GM23248 (cell line): ENCODE data around the gene CORO7. TPM values are rescaled to one million over a fixed set of nuclear protein-coding genes. Genes with fewer than 3 reads are reported as not detected.

Experiments used
- DNase-seq: peaks from one replicate; pipeline ENCODE4 v3.0.0-alpha.2; 2015
- H2AFZ ChIP-seq: fragments of 200-600 bp; sonication (generic); 2 replicates; pipeline ENCODE4 v1.6.1; 2016; ENCODE audit warnings: antibody characterized with exemption
- H3F3A ChIP-seq: fragments of 200-600 bp; sonication (generic); 2 replicates; pipeline ENCODE4 v1.6.1; 2016; ENCODE audit warnings: mild to moderate bottlenecking, antibody characterized with exemption, mixed run types; ENCODE audit not compliant: insufficient read depth
- H3K27ac ChIP-seq: fragments of 200-600 bp; sonication (generic); 2 replicates; pipeline ENCODE4 v1.5.1; 2016; ENCODE audit warnings: mild to moderate bottlenecking
- H3K27me3 ChIP-seq: fragments of 200-600 bp; sonication (generic); replicated peaks from 2 replicates; pipeline ENCODE4 v1.6.1; 2016; ENCODE audit warnings: mild to moderate bottlenecking; ENCODE audit not compliant: insufficient read depth
- H3K36me3 ChIP-seq: fragments of 200-600 bp; sonication (generic); 2 replicates; pipeline ENCODE4 v1.6.1; 2016; ENCODE audit warnings: low read depth, mild to moderate bottlenecking
- H3K4me1 ChIP-seq: fragments of 200-600 bp; sonication (generic); 2 replicates; pipeline ENCODE4 v1.6.1; 2016; ENCODE audit warnings: mild to moderate bottlenecking; ENCODE audit not compliant: insufficient read depth
- H3K4me2 ChIP-seq: fragments of 200-600 bp; sonication (generic); one replicate; pipeline ENCODE4 v1.6.1; 2016; ENCODE audit warnings: mild to moderate bottlenecking; ENCODE audit not compliant: unreplicated experiment
- H3K4me3 ChIP-seq: fragments of 200-600 bp; sonication (generic); 2 replicates; pipeline ENCODE4 v1.5.1; 2016; ENCODE audit warnings: mild to moderate bottlenecking
- H3K79me2 ChIP-seq: fragments of 200-600 bp; sonication (generic); 2 replicates; pipeline ENCODE4 v1.6.1; 2016; ENCODE audit warnings: mild to moderate bottlenecking; ENCODE audit not compliant: insufficient read depth
- H3K9ac ChIP-seq: fragments of 200-600 bp; sonication (generic); 2 replicates; pipeline ENCODE4 v1.6.1; 2016; ENCODE audit warnings: mild to moderate bottlenecking
- H3K9me2 ChIP-seq: fragments of 200-600 bp; sonication (generic); 2 replicates; pipeline ENCODE4 v1.6.1; 2016; ENCODE audit warnings: mixed run types, mild to moderate bottlenecking, moderate library complexity; ENCODE audit not compliant: insufficient read depth
- H3K9me3 ChIP-seq: fragments of 200-600 bp; sonication (generic); one replicate; pipeline ENCODE4 v1.6.1; 2017; ENCODE audit warnings: low read depth
- H4K20me1 ChIP-seq: fragments of 200-600 bp; sonication (generic); 2 replicates; pipeline ENCODE4 v1.6.0; 2016; ENCODE audit not compliant: insufficient read depth
- EZH2 ChIP-seq: fragments of 200-600 bp; sonication (generic); IDR thresholded peaks from 2 replicates; pipeline ENCODE4 v1.6.1; 2018; ENCODE audit warnings: antibody characterized with exemption, mild to moderate bottlenecking; ENCODE audit not compliant: insufficient read depth, poor library complexity, severe bottlenecking
- EZH2phosphoT487 ChIP-seq: fragments of 200-600 bp; sonication (generic); IDR thresholded peaks from 2 replicates; pipeline ENCODE4 v1.6.1; 2018; ENCODE audit warnings: antibody characterized with exemption, moderate library complexity, mild to moderate bottlenecking, low read depth; ENCODE audit not compliant: insufficient read depth
- whole genome bisulfite sequencing, 2 experiments: methylation state at CpG; one replicate each; pipeline ENCODE4 v1.1.6; 2015 to 2017; ENCODE audit warnings: low lambda C conversion rate in 2 of 2, low coverage in 1 of 2; ENCODE audit errors: missing lambda C conversion rate in 2 of 2; 5-methylcytosine and 5-hydroxymethylcytosine counted together
- in situ Hi-C: fragments of 300-500 bp; cut with MboI; formaldehyde crosslinking; loops from 2 replicates; pipeline ENCODE4 v1.15.0; 2020
- polyA plus RNA-seq: library from polyadenylated mRNA; unstranded; fragments of >200 nt; fragmentation: Nextera tagmentation; extraction: Ambion mirVana; gene quantifications from 2 replicates; pipeline ENCODE4 v1.2.1, GENCODE V29; 2016
- total RNA-seq: library from RNA; depleted of rRNA; stranded (reverse); fragments of >200 nt; shearing (Covaris generic); gene quantifications from 2 replicates; pipeline ENCODE4 v1.2.3, GENCODE V29; 2014

Gene CORO7
- total and polyA plus RNA-seq, 2 experiments from 2014 or later: 7.3 to 13.2 TPM

DNA sequence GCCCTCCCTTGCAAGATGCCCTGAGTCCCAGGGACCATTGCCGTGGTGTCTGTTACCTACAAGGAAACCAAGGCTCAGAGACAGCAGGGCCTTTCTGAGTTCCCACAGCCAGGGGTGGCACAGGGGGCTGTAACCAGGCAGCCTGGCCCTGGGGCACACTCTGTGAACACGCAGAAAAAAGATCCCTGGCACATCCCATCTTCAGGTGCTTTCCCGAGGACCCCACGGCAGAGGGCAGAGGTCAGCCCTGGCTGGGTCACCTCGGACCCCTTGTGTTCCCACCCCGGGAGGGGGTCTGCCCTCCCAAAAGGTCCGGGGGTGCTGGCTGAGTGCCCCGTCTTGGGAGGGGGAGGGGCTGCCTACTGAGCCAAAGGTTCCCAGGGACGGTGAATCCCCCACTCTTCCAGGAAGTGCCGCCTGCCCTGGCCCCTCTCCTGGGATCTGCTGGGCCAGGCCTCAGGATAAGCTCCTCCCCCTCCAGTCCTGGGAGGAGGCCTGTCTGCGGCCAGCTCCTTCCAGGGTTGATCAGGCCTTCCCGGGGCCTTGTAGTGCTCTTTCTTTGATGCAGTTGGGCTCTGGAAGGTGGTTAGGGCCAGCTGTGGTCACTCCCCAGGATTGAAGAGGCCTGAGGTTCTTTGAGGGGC lies 92.4 kb downstream of the CORO7 start:
- TF ChIP-seq EZH2phosphoT487 (no peak), EZH2 (no peak)
- 13 to 15% methylated on average over 11 to 12 of the region's 12 CpGs for WGBS, 2 experiments
- DNase-seq: peak; percentile 70
- Histone ChIP-seq H3K9me2 (no peaks in the 10 kb centered on the region), H3K9me3 (no peaks in the 10 kb centered on the region), H3K27ac (no peak overlapping the region; the same call in 1 of the 2 replicates), H3K4me3 (no peak overlapping the region), H3K27me3 (no peaks in the 10 kb centered on the region), H3K9ac (peak overlapping the region; percentile 42; the same call in 1 of the 2 replicates), H3K79me2 (peaks cover 97% of the 10 kb centered on the region), H3K36me3 (no peaks in the 10 kb centered on the region), H3F3A (no peaks in the 10 kb centered on the region), H3K4me1 (peaks cover 8% of the 10 kb centered on the region; the same call in 1 of the 2 replicates), H4K20me1 (no peaks in the 10 kb centered on the region; the same call in 1 of the 2 replicates), H2AFZ (no peak overlapping the region), H3K4me2 (no peak overlapping the region)
- in situ Hi-C loops: loop anchor here (10.0 kb wide), 1 partner anchor 119 kb away; no protein-coding TSS in a partner anchor

DNA sequence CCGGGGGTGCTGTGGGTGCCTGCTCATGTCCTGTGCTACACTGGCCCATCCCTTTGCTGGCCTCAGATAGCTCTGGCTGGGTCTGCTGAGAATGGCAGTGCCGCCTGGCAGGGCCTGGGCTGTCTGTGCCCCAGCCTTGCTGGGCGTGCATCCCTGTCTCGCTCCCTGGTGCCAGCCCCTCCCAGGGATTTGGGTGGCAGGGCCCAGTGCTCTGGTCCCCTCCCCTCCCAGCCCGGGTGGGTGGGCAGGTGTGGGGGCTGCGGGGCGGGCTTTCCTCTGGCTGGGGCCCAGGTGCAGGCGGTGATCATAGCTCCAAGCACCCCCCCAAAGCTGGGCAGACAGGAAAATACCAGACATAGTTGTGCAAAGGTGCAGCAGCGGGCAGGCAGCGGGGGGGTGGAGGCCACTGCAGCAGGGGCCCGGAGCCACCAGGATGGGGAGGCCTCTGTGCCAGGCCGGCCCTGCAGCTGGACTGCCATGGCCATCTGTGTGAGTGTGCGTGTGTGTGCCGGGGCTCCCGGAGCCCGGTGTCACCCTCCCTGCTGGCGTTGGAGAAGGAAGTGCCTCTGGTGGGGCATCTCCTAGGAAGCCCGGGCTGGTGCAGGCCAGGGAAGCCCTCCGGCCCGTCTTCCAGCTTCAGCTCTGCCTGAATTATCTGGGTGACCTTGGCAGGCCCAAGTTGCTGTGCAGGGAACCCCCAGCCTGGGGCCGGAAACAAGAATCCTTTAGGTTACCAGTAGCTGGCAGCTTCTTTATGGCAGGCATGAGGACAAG lies 93.1 kb downstream of the CORO7 start:
- 62 to 65% methylated on average over 12 to 16 of the region's 21 CpGs for WGBS, 2 experiments
- no peak overlapping the region for H3K4me2 ChIP-seq
- peaks cover 97% of the 10 kb centered on the region for H3K79me2 ChIP-seq
- no peaks in the 10 kb centered on the region for H3K9me2 ChIP-seq
- no peaks in the 10 kb centered on the region for H3K36me3 ChIP-seq
- H4K20me1 ChIP-seq: no peaks in the 10 kb centered on the region; the same call in 1 of the 2 replicates
- H3K4me3 ChIP-seq: no peak overlapping the region
- H3K27me3 ChIP-seq: no peaks in the 10 kb centered on the region
- H3K9me3 ChIP-seq: no peaks in the 10 kb centered on the region
- 0 out of 2 replicates have a peak overlapping the region, but pooled peaks have one; percentile 42 for H3K9ac ChIP-seq
- no peak for DNase-seq
- no peak overlapping the region for H2AFZ ChIP-seq
- TF ChIP-seq EZH2 (no peak), EZH2phosphoT487 (no peak)
- H3K4me1 ChIP-seq: peaks cover 7% of the 10 kb centered on the region
- in situ Hi-C loops: loop anchor here (10.0 kb wide), 1 partner anchor 118 kb away; no protein-coding TSS in a partner anchor
- H3K27ac ChIP-seq: no peak overlapping the region
- H3F3A ChIP-seq: no peaks in the 10 kb centered on the region; the same call in 1 of the 2 replicates

DNA sequence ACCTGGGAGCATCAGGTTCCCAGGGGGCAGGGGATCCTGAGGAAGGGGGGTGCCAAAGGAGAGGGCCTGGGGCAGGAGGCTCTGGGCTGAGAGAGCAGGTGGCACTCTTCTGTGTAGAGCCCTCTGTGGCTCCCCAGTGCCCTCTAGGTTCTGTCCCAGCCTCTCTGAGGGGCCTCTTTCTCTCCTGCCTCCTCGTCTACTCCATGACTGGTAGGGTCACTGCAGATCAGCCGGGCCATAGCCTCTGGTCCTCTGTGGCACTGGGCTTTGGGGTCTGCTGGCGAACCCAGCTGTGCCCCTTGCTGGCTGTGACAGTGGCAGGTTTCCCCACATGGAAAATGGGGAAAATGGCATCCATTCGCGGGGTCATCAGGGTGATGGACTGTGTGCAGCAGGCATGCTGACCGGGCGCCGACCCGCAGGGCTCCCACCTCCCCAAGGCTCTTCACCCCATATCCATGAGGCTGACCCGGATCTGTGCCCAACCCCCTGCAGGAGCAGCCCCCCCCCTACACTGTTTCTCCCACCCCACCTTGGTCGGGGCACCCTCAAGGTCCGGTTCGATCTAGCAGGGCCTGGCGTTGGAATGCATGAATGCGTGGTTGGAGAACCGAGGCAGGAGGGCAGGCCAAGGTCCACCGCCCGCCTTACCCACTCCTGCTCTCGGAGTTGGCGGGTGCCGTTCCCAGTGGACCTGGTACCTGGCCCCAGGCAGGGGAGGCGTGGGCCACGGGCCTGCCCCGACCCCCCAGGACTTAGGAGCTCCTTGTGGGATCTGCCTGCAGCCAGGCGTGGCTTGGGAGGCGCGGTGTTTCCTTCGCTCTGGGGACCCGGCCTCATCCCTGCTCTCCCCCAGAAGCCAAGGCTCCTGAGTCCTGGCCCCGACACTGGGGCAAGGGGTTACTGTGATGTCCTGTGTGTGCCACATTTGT lies 94.0 kb downstream of the CORO7 start:
- no peaks in the 10 kb centered on the region for H3K27me3 ChIP-seq
- no peaks in the 10 kb centered on the region for H3K9me3 ChIP-seq
- no peak overlapping the region for H2AFZ ChIP-seq
- 87 to 93% methylated on average over 23 to 30 of the region's 30 CpGs for WGBS, 2 experiments
- no peak overlapping the region for H3K4me3 ChIP-seq
- H3K9ac ChIP-seq: no peak overlapping the region
- no peaks in the 10 kb centered on the region; the same call in 1 of the 2 replicates for H4K20me1 ChIP-seq
- no peak overlapping the region for H3K27ac ChIP-seq
- DNase-seq: no peak
- no peaks in the 10 kb centered on the region; the same call in 1 of the 2 replicates for H3F3A ChIP-seq
- H3K9me2 ChIP-seq: no peaks in the 10 kb centered on the region
- TF ChIP-seq EZH2: no peak
- peaks cover 99% of the 10 kb centered on the region for H3K79me2 ChIP-seq
- H3K4me2 ChIP-seq: no peak overlapping the region
- in situ Hi-C loops: loop anchor here (10.0 kb wide), 1 partner anchor 118 kb away; no protein-coding TSS in a partner anchor
- H3K36me3 ChIP-seq: no peaks in the 10 kb centered on the region
- H3K4me1 ChIP-seq: peaks cover 13% of the 10 kb centered on the region
